Measurements from ENCODE around the gene PPP3CB.
"Not testable (repeated sequence)": the region's sequence is repeated elsewhere in the genome, so short reads cannot be mapped to it uniquely, and the experiment has no call there.

PPP3CB gene

GRCh38 chr10:73399063-73399462, 96.8 kb downstream of the PPP3CB start:
- DNase-seq (ENCODE audit: extremely low spot score) = no peak
- ChIA-PET CTCF (no interaction called here), POLR2A (no interaction called here)
- TF ChIP-seq BHLHE40 (IDR thresholded peaks at IDR 0.05; ENCODE audit: borderline replicate concordance) (no peak), CTBP1 (IDR thresholded peaks at IDR 0.05; ENCODE audit: borderline replicate concordance) (no peak), SUZ12 (IDR thresholded peaks at IDR 0.05) (no peak), ELF4 (IDR thresholded peaks at IDR 0.05) (no peak), L3MBTL2 (conservative IDR thresholded peaks at IDR 0.05) (no peak), ARNT (IDR thresholded peaks at IDR 0.05) (no peak), FOXM1 (IDR thresholded peaks at IDR 0.05; ENCODE audit: borderline replicate concordance) (no peak), ZNF384 (IDR thresholded peaks at IDR 0.05) (no peak), SP1 (IDR thresholded peaks at IDR 0.05) (no peak)

- CTCF ChIA-PET = no interaction called here
- TF ChIP-seq PKNOX1 (IDR thresholded peaks at IDR 0.05) (no peak), LEF1 (IDR thresholded peaks at IDR 0.05; ENCODE audit: borderline replicate concordance) (no peak), SP1 (IDR thresholded peaks at IDR 0.05) (no peak), FOXK2 (IDR thresholded peaks at IDR 0.05) (no peak), L3MBTL2 (conservative IDR thresholded peaks at IDR 0.05) (no peak), ELF4 (IDR thresholded peaks at IDR 0.05) (no peak), BHLHE40 (IDR thresholded peaks at IDR 0.05; ENCODE audit: borderline replicate concordance) (no peak), CTBP1 (IDR thresholded peaks at IDR 0.05; ENCODE audit: borderline replicate concordance) (no peak), FOXM1 (IDR thresholded peaks at IDR 0.05; ENCODE audit: borderline replicate concordance) (no peak), NFRKB (IDR thresholded peaks at IDR 0.05) (no peak), ARNT (IDR thresholded peaks at IDR 0.05) (no peak), TARDBP (IDR thresholded peaks at IDR 0.05) (no peak), ZNF384 (IDR thresholded peaks at IDR 0.05) (no peak), HDGF (IDR thresholded peaks at IDR 0.05; ENCODE audit: borderline replicate concordance) (no peak)
- peak; percentile 35 for DNase-seq (ENCODE audit: extremely low spot score)
- POLR2A ChIA-PET = no interaction called here
Observed at GRCh38 chr10:73398024-73398423, 97.8 kb downstream of the PPP3CB start.

DNA sequence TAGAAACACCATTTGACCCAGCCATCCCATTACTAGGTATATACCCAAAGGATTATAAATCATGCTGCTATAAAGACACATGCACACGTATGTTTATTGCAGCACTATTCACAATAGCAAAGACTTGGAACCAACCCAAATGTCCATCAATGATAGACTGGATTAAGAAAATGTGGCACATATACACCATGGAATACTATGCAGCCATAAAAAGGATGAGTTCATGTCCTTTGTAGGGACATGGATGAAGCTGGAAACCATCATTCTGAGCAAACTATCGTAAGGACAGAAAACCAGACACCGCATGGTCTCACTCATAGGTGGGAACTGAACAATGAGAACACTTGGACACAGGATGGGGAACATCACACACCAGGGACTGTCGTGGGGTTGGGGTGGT, 101.5 kb downstream of the PPP3CB start:
- POLR2A ChIA-PET; DNase-seq (ENCODE audit: extremely low spot score); CTCF ChIA-PET: not testable (repeated sequence)

DNA sequence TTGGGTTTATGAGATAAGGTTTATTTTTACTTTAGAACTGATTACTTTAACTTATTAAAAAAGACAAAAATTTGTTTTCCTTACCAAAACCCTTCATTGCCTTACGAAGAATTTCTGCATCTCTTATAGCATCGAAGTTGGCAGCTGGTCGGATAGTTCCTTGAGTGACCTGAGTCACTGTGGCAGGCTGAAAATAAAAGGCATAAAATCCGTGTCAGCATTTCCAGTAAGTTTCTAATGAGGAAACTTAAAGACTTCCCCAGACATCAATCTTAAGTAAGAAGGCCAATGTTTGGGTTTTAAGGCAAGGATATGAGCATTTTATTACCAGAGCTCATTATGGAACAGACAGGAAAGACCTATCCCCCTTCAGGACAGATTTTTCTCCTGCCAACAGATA, 107.6 kb downstream of the PPP3CB start:
- TF ChIP-seq FOXM1 (IDR thresholded peaks at IDR 0.05; ENCODE audit: borderline replicate concordance) (no peak), FOXA1 (IDR thresholded peaks at IDR 0.05) (no peak), TARDBP (IDR thresholded peaks at IDR 0.05) (no peak), CTBP1 (IDR thresholded peaks at IDR 0.05; ENCODE audit: borderline replicate concordance) (no peak), BHLHE40 (IDR thresholded peaks at IDR 0.05; ENCODE audit: borderline replicate concordance) (no peak), ZNF384 (IDR thresholded peaks at IDR 0.05) (no peak), LEF1 (IDR thresholded peaks at IDR 0.05; ENCODE audit: borderline replicate concordance) (no peak), ELF4 (IDR thresholded peaks at IDR 0.05) (no peak), ARNT (IDR thresholded peaks at IDR 0.05) (no peak), NFRKB (IDR thresholded peaks at IDR 0.05) (no peak), SUZ12 (IDR thresholded peaks at IDR 0.05) (no peak), PKNOX1 (IDR thresholded peaks at IDR 0.05) (no peak)
- DNase-seq (ENCODE audit: extremely low spot score) = no peak
- POLR2A ChIA-PET = no interaction called here
- CTCF ChIA-PET = no interaction called here

GRCh38 chr10:73386583-73386982, 109.2 kb downstream of the PPP3CB start:
- no peak for DNase-seq (ENCODE audit: extremely low spot score)
- no peak for TF ChIP-seq ELF4 (IDR thresholded peaks at IDR 0.05)
- no peak for TF ChIP-seq SP1 (IDR thresholded peaks at IDR 0.05)
- no peak for TF ChIP-seq LEF1 (IDR thresholded peaks at IDR 0.05; ENCODE audit: borderline replicate concordance)
- no peak for TF ChIP-seq NFRKB (IDR thresholded peaks at IDR 0.05)
- TF ChIP-seq FOXK2 (IDR thresholded peaks at IDR 0.05) = no peak
- TF ChIP-seq HDGF (IDR thresholded peaks at IDR 0.05; ENCODE audit: borderline replicate concordance) = no peak
- TF ChIP-seq FOXM1 (IDR thresholded peaks at IDR 0.05; ENCODE audit: borderline replicate concordance) = no peak
- TF ChIP-seq ARNT (IDR thresholded peaks at IDR 0.05) = no peak
- TF ChIP-seq PKNOX1 (IDR thresholded peaks at IDR 0.05) = no peak
- no peak for TF ChIP-seq BHLHE40 (IDR thresholded peaks at IDR 0.05; ENCODE audit: borderline replicate concordance)
- TF ChIP-seq SUZ12 (IDR thresholded peaks at IDR 0.05) = no peak
- CTCF ChIA-PET = no interaction called here
- POLR2A ChIA-PET = no interaction called here

Data from HEK293T (cell line).